Measurements from ENCODE around the gene P3H3.

GRCh38 chr12:6788972-6789924, 39.0 kb upstream of the P3H3 start, which contains the start of gene CD4:
- TF ChIP-seq POLR2A (IDR thresholded peaks at IDR 0.05) (peak; percentile 69), CTCF (IDR thresholded peaks at IDR 0.05) (no peak)
